Fibroblast of lung (primary cell): ENCODE data around the gene NOTCH2.
"Not testable (repeated sequence)": the region's sequence is repeated elsewhere in the genome, so short reads cannot be mapped to it uniquely, and the experiment has no call there.

Experiments used
- EZH2 ChIP-seq: IDR thresholded peaks from 2 replicates; pipeline ENCODE4 v1.5.1; 2012; ENCODE audit warnings: low read length, control low read depth, mild to moderate bottlenecking; ENCODE audit errors: missing control alignments
- TF ChIP-seq, protein P1 (sequence below), 2 donors: IDR thresholded peaks in 1 of 2; conservative IDR thresholded peaks in 1 of 2; 1 replicate in 1 of 2; 2 replicates in 1 of 2; pipeline ENCODE4 v1.5.1; 2011 to 2012; ENCODE audit warnings: low read length in 2 of 2, control low read depth in 1 of 2, inconsistent platforms in 1 of 2, low read depth in 1 of 2, mild to moderate bottlenecking in 1 of 2

DNA sequence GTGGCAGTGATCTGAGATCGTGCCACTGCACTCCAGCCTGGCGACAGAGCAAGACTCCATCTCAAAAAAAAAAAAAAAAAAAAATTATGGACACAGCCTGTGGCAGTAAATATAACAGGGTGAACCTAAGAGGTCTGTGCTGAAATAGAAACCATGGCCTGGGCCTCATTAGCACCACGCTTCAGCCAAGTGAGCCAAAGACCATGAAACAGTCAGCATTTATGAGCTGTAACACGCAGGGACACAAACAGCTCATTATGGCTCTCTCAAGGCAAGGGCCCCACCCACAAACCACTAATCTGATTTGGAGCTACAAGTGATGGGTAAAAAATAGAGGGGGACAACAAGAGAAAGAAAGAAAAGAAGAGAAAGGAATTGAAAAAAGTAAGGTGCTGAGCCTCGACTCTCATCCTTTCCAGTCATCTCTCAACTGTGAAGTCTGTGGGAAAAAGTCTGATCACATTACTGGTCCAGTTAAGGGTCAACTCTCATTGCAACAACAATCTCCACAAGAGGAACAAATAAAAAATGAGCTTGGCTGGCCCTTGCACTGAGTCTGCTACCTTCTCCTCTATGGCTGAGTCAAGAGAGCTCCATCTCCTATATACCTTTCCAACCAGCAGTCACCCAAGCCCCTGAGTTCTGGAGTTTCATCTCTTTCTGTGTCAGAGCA, 93.7 kb downstream of the NOTCH2 start:
- TF ChIP-seq, protein P1, sequence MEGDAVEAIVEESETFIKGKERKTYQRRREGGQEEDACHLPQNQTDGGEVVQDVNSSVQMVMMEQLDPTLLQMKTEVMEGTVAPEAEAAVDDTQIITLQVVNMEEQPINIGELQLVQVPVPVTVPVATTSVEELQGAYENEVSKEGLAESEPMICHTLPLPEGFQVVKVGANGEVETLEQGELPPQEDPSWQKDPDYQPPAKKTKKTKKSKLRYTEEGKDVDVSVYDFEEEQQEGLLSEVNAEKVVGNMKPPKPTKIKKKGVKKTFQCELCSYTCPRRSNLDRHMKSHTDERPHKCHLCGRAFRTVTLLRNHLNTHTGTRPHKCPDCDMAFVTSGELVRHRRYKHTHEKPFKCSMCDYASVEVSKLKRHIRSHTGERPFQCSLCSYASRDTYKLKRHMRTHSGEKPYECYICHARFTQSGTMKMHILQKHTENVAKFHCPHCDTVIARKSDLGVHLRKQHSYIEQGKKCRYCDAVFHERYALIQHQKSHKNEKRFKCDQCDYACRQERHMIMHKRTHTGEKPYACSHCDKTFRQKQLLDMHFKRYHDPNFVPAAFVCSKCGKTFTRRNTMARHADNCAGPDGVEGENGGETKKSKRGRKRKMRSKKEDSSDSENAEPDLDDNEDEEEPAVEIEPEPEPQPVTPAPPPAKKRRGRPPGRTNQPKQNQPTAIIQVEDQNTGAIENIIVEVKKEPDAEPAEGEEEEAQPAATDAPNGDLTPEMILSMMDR (conservative IDR thresholded peaks at IDR 0.05 in 1 of 2, IDR thresholded peaks at IDR 0.05 in 1 of 2; ENCODE audit: low read depth in 1 of 2, low read length in 2 of 2), result not testable (repeated sequence)
- TF ChIP-seq EZH2, result not testable (repeated sequence)
